ENCODE data around the gene ZBTB16. TPM values are rescaled to one million over a fixed set of nuclear protein-coding genes. Genes with fewer than 3 reads are reported as not detected.

ZBTB16 gene
- total and polyA plus RNA-seq, 2 of the 4 experiments (the other 2 are of a cell fraction): not detected

GRCh38 chr11:114108501-114109205 is 49.1 kb downstream of the ZBTB16 start:
- TF ChIP-seq CTCF (conservative IDR thresholded peaks at IDR 0.05; ENCODE audit: low read depth, low read length) (no peak), MXI1 (IDR thresholded peaks at IDR 0.05; ENCODE audit: borderline replicate concordance, low read depth, low read length) (no peak), USF2 (IDR thresholded peaks at IDR 0.05; ENCODE audit: low read depth, low read length) (no peak), POLR2A (IDR thresholded peaks at IDR 0.05; ENCODE audit: low read depth, low read length) (no peak), BHLHE40 (IDR thresholded peaks at IDR 0.05; ENCODE audit: low read depth, low read length) (no peak), RAD21 (IDR thresholded peaks at IDR 0.05; ENCODE audit: low read length) (no peak), CHD1 (IDR thresholded peaks at IDR 0.05; ENCODE audit: low read depth, low read length) (no peak), MAZ (IDR thresholded peaks at IDR 0.05; ENCODE audit: borderline replicate concordance, low read depth, low read length) (no peak)
- POLR2A ChIA-PET (ENCODE audit: unreplicated experiment): no interaction called here
- intact Hi-C loops (cut with micrococcal nuclease): no loop called here
- no peak overlapping the region for H3K56ac ChIP-seq (ENCODE audit: extremely low read depth, insufficient read depth, low read length)
- no peaks in the 10 kb centered on the region for H3K36me3 ChIP-seq (ENCODE audit: control insufficient read depth, insufficient read depth, low read length)
- H2AK5ac ChIP-seq (ENCODE audit: low read depth, low read length): no peak overlapping the region
- peaks cover 8% of the 10 kb centered on the region for H3K27me3 ChIP-seq (ENCODE audit: control insufficient read depth, insufficient read depth, low read length)
- no peak overlapping the region for H3K4me2 ChIP-seq (ENCODE audit: low read depth, low read length)
- H3K4ac ChIP-seq (ENCODE audit: low read depth, low read length): no peak overlapping the region
- H3K4me3 ChIP-seq (ENCODE audit: insufficient read depth, low read depth, low read length): no peak overlapping the region
- 84% methylated on average over 7 of the region's 10 CpGs; no CpG with 5 or more reads in 1 of the 2 experiments for WGBS, 2 experiments (ENCODE audit: extremely low coverage in 2 of 2, insufficient read length in 1 of 2)
- no peak overlapping the region for H2BK15ac ChIP-seq (ENCODE audit: low read depth, low read length)
- no peaks in the 10 kb centered on the region for H3K4me1 ChIP-seq (ENCODE audit: control insufficient read depth, insufficient read depth, low read length)
- CTCF ChIA-PET: no interaction called here
- H2BK20ac ChIP-seq (ENCODE audit: low read depth, low read length): no peak overlapping the region
- no peak overlapping the region for H4K8ac ChIP-seq (ENCODE audit: low read depth in 2 of 2, low read length in 2 of 2)
- H4K91ac ChIP-seq (ENCODE audit: insufficient read depth, low read depth, low read length): no peak overlapping the region
- no peak overlapping the region for H3K23ac ChIP-seq (ENCODE audit: low read depth, low read length)
- no peak for DNase-seq
- H3K18ac ChIP-seq (ENCODE audit: low read depth, low read length): no peak overlapping the region
- H3K14ac ChIP-seq (replicated peaks; ENCODE audit: low read depth, low read length): no peak overlapping the region
- no peak overlapping the region for H2BK120ac ChIP-seq (ENCODE audit: low read depth, low read length)
- no peaks in the 10 kb centered on the region for H3K79me1 ChIP-seq (ENCODE audit: low read depth in 1 of 2, low read length in 2 of 2)
- ATAC-seq (ENCODE audit: low read depth): no peak
- H4K20me1 ChIP-seq (ENCODE audit: insufficient read depth, low read length): no peaks in the 10 kb centered on the region
- dilution Hi-C loops (cut with HindIII; ENCODE audit: low sequenced_read_pairs, unreplicated experiment): no loop called here
- in situ Hi-C loops (cut with MboI; ENCODE audit: low sequenced_read_pairs): no loop called here
- no TSS peak for BruUV-seq (replicated peaks)
- H2AK9ac ChIP-seq (replicated peaks; ENCODE audit: low read depth, low read length, poor library complexity): no peak overlapping the region
- no peak overlapping the region for H2AFZ ChIP-seq (replicated peaks; ENCODE audit: low read length, poor library complexity)
- no peak overlapping the region for H2BK5ac ChIP-seq (ENCODE audit: low read depth, low read length, poor library complexity, severe bottlenecking)
- H3K9me1 ChIP-seq (ENCODE audit: insufficient read depth, low read length): no peaks in the 10 kb centered on the region
- H3K27ac ChIP-seq (ENCODE audit: insufficient read depth, low read length): no peak overlapping the region
- H3K9me3 ChIP-seq (ENCODE audit: control insufficient read depth, insufficient read depth, low read length): no peaks in the 10 kb centered on the region
- no peak overlapping the region for H4K5ac ChIP-seq (ENCODE audit: low read depth, low read length)
- no peak overlapping the region for H3K9ac ChIP-seq (ENCODE audit: low read depth, low read length)

Data from IMR-90 (cell line).